GM12801 (cell line): ENCODE data around the gene GPR82.

ENCODE experiments used
- CTCF ChIP-seq: IDR thresholded peaks from one replicate; pipeline ENCODE4 v1.5.1; 2011; ENCODE audit warnings: control low read depth; ENCODE audit not compliant: insufficient read length; ENCODE audit errors: extremely low read depth

Gene GPR82

GRCh38 chrX:41707218-41707617 lies 16.8 kb upstream of the GPR82 start:
- no peak for TF ChIP-seq CTCF

GRCh38 chrX:41708486-41708885 lies 15.5 kb upstream of the GPR82 start:
- TF ChIP-seq CTCF = no peak

GRCh38 chrX:41711021-41711667 lies 12.8 kb upstream of the GPR82 start:
- TF ChIP-seq CTCF = no peak

- TF ChIP-seq CTCF = no peak
Observed at GRCh38 chrX:41716222-41716621, 7.8 kb upstream of the GPR82 start.

- no peak for TF ChIP-seq CTCF
Observed at GRCh38 chrX:41716767-41717473, 7.1 kb upstream of the GPR82 start.

GRCh38 chrX:41718481-41719235 lies 5.3 kb upstream of the GPR82 start:
- no peak for TF ChIP-seq CTCF

- TF ChIP-seq CTCF = no peak
Observed at GRCh38 chrX:41720125-41720779, 3.7 kb upstream of the GPR82 start.
